HEK293 (cell line): ENCODE measurements around the gene PLEKHA5.

ENCODE experiments used
- CTCF ChIA-PET: fragments of 350-600 bp; formaldehyde crosslinking; extraction: SDS; loops from one replicate; lab custom pipeline; 2021; ENCODE audit warnings: antibody characterized with exemption; lab: Yijun Ruan, JAX
- POLR2A ChIA-PET: fragments of 300-600 bp; formaldehyde crosslinking; extraction: SDS; loops from one replicate; lab custom pipeline; 2020; ENCODE audit warnings: antibody characterized with exemption, inconsistent platforms; lab: Yijun Ruan, JAX
- H3K27ac ChIP-seq: fragments of 200-500 bp; sonication (Bioruptor generic); 2 replicates; pipeline ENCODE4 v1.5.1; 2014; ENCODE audit warnings: low read depth, low read length, control low read depth, inconsistent platforms; ENCODE audit errors: extremely low read depth
- H3K36me3 ChIP-seq, 2 experiments: fragments of 200-500 bp in 1 of 2; sonication (Bioruptor generic) in 1 of 2; 1 replicate in 1 of 2; 2 replicates in 1 of 2; pipeline ENCODE4 v1.5.1; 2014 to 2017; ENCODE audit warnings: inconsistent platforms in 2 of 2, low read length in 2 of 2; ENCODE audit not compliant: control insufficient read depth in 2 of 2, insufficient read depth in 1 of 2
- H3K4me1 ChIP-seq: fragments of 200-500 bp; sonication (Bioruptor generic); 2 replicates; pipeline ENCODE4 v1.5.1; 2014; ENCODE audit warnings: mild to moderate bottlenecking, low read length, inconsistent platforms; ENCODE audit not compliant: control insufficient read depth, insufficient read depth
- H3K4me3 ChIP-seq: 2 replicates; pipeline ENCODE4 v1.5.1; 2011; ENCODE audit warnings: low read depth, mild to moderate bottlenecking, control low read depth, low read length, moderate library complexity
- H3K9me3 ChIP-seq: fragments of 200-500 bp; sonication (Bioruptor generic); 2 replicates; pipeline ENCODE4 v1.5.1; 2014; ENCODE audit warnings: low read depth, low read length, inconsistent platforms; ENCODE audit not compliant: control insufficient read depth, insufficient read depth
- AEBP2 ChIP-seq: fragments of 450-650 bp; formaldehyde crosslinking; IDR thresholded peaks from 2 replicates; pipeline ENCODE4 v1.5.1; 2016; ENCODE audit warnings: missing biosample characterization, missing genetic modification characterization, borderline replicate concordance
- ATF2 ChIP-seq: fragments of 450-650 bp; formaldehyde crosslinking; IDR thresholded peaks from 2 replicates; pipeline ENCODE4 v1.5.1; 2016; ENCODE audit warnings: missing biosample characterization, missing genetic modification characterization, low read depth
- KLF16 ChIP-seq: fragments of 450-650 bp; formaldehyde crosslinking; IDR thresholded peaks from 2 replicates; pipeline ENCODE4 v1.5.1; 2017; ENCODE audit warnings: missing biosample characterization, missing genetic modification characterization
- PATZ1 ChIP-seq: fragments of 450-650 bp; formaldehyde crosslinking; IDR thresholded peaks from 2 replicates; pipeline ENCODE4 v1.5.1; 2016; ENCODE audit warnings: missing biosample characterization, missing genetic modification characterization
- PBX3 ChIP-seq: sonication (generic); formaldehyde crosslinking; IDR thresholded peaks from 2 replicates; pipeline ENCODE4 v1.8.1; 2022; ENCODE audit warnings: mild to moderate bottlenecking, moderate library complexity, missing genetic modification reagents
- REPIN1 ChIP-seq: fragments of 450-650 bp; formaldehyde crosslinking; IDR thresholded peaks from 2 replicates; pipeline ENCODE4 v1.5.1; 2017; ENCODE audit warnings: missing biosample characterization, missing genetic modification characterization, low read depth
- SCRT1 ChIP-seq: fragments of 450-650 bp; formaldehyde crosslinking; IDR thresholded peaks from 2 replicates; pipeline ENCODE4 v1.5.1; 2016; ENCODE audit warnings: missing biosample characterization, missing genetic modification characterization, borderline replicate concordance
- ZEB2 ChIP-seq: fragments of 450-650 bp; formaldehyde crosslinking; IDR thresholded peaks from 2 replicates; pipeline ENCODE4 v1.5.1; 2016; ENCODE audit warnings: missing biosample characterization, missing genetic modification characterization
- ZFP69B ChIP-seq: fragments of 450-650 bp; formaldehyde crosslinking; IDR thresholded peaks from 2 replicates; pipeline ENCODE4 v1.5.1; 2016; ENCODE audit warnings: missing biosample characterization, missing genetic modification characterization
- ZNF155 ChIP-seq: fragments of 450-650 bp; formaldehyde crosslinking; IDR thresholded peaks from 2 replicates; pipeline ENCODE4 v1.5.1; 2016; ENCODE audit warnings: missing biosample characterization, missing genetic modification characterization
- ZNF266 ChIP-seq: fragments of 450-650 bp; formaldehyde crosslinking; IDR thresholded peaks from 2 replicates; pipeline ENCODE4 v1.5.1; 2016; ENCODE audit warnings: missing biosample characterization, missing genetic modification characterization, low read depth
- ZNF449 ChIP-seq: fragments of 450-650 bp; formaldehyde crosslinking; IDR thresholded peaks from 2 replicates; pipeline ENCODE4 v1.5.1; 2017; ENCODE audit warnings: missing biosample characterization, mild to moderate bottlenecking, missing genetic modification characterization, moderate library complexity
- ZNF596 ChIP-seq: fragments of 450-650 bp; IDR thresholded peaks from 2 replicates; pipeline ENCODE4 v1.5.0; 2018; ENCODE audit warnings: missing biosample characterization, mild to moderate bottlenecking, missing genetic modification characterization, moderate library complexity
- ZNF704 ChIP-seq: fragments of 450-650 bp; formaldehyde crosslinking; IDR thresholded peaks from 2 replicates; pipeline ENCODE4 v1.5.1; 2016; ENCODE audit warnings: missing biosample characterization, missing genetic modification characterization
- ZNF747 ChIP-seq: fragments of 450-650 bp; formaldehyde crosslinking; IDR thresholded peaks from 2 replicates; pipeline ENCODE4 v1.5.1; 2016; ENCODE audit warnings: missing biosample characterization, missing genetic modification characterization
- ZSCAN30 ChIP-seq: fragments of 450-650 bp; IDR thresholded peaks from 2 replicates; pipeline ENCODE4 v1.5.1; 2018; ENCODE audit warnings: missing biosample characterization, mild to moderate bottlenecking, missing genetic modification characterization, moderate library complexity

Gene PLEKHA5

GRCh38 chr12:19397534-19397933, 268.0 kb downstream of the PLEKHA5 start:
- POLR2A ChIA-PET: no interaction called here

More at GRCh38 chr12:19397534-19397933, 268.0 kb downstream of the PLEKHA5 start:
- no peak overlapping the region for H3K4me3 ChIP-seq
- TF ChIP-seq ATF2 (tag by site-specific recombination) (no peak), ZEB2 (tag by site-specific recombination) (no peak), ZNF704 (tag by site-specific recombination) (no peak), REPIN1 (tag by site-specific recombination) (no peak), ZNF266 (no peak), PATZ1 (tag by site-specific recombination) (no peak), ZFP69B (tag by site-specific recombination) (no peak), ZSCAN30 (tag by site-specific recombination) (no peak), ZNF596 (tag by site-specific recombination) (no peak), ZNF747 (tag by site-specific recombination) (no peak), KLF16 (tag by site-specific recombination) (no peak), AEBP2 (tag by site-specific recombination) (no peak), PBX3 (CRISPR knock-in tag) (no peak), SCRT1 (tag by site-specific recombination) (no peak), ZNF155 (tag by site-specific recombination) (no peak), ZNF449 (no peak)
- TF ChIP-seq, all 188 proteins: peak for 0
- no peaks in the 10 kb centered on the region for H3K4me1 ChIP-seq
- no peaks in the 10 kb centered on the region for H3K36me3 ChIP-seq
- no peak overlapping the region for H3K27ac ChIP-seq
- H3K9me3 ChIP-seq: no peaks in the 10 kb centered on the region
- CTCF ChIA-PET: interaction anchor here (0.6 kb wide), 1 partner anchor 167 kb away, joined by 3 read pairs; no protein-coding TSS in a partner anchor
